ENCODE results near the gene RAN. TPM values are rescaled to one million over a fixed set of nuclear protein-coding genes. Genes with fewer than 3 reads are reported as not detected.

Gene RAN
- total RNA-seq, 1 donor from 2014 or later: 300 TPM

DNA sequence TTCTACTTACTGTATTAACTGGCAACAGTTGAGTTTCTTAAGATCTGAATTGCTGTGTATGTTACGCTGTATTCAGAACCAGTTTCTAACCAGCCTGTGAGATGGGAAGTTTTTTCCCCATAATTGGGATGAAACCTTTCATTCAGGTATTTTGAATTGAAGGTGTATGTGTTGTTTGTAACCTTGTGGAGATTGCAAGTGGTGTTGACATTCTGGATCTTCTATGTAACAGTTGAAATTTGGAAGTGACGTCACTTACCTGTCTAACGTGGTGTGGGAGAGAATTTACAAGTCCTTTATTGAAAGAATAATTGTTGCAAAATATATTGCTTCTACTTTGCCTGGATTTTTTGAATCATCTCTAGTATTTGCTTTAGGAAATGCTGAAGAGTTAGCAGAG lies 5.5 kb downstream of the RAN start:
- Histone ChIP-seq H3K27me3 (ENCODE audit: low read depth) (no peaks in the 10 kb centered on the region), H3K9me3 (no peaks in the 10 kb centered on the region), H3K27ac (no peak overlapping the region), H3K4me3 (no peak overlapping the region), H3K36me3 (peaks cover 46% of the 10 kb centered on the region), H3K4me1 (peaks cover 21% of the 10 kb centered on the region)
- intact Hi-C loops (cut with DNase I): no loop called here
- ATAC-seq (no peak), DNase-seq (no peak)
- TF ChIP-seq, protein P1, sequence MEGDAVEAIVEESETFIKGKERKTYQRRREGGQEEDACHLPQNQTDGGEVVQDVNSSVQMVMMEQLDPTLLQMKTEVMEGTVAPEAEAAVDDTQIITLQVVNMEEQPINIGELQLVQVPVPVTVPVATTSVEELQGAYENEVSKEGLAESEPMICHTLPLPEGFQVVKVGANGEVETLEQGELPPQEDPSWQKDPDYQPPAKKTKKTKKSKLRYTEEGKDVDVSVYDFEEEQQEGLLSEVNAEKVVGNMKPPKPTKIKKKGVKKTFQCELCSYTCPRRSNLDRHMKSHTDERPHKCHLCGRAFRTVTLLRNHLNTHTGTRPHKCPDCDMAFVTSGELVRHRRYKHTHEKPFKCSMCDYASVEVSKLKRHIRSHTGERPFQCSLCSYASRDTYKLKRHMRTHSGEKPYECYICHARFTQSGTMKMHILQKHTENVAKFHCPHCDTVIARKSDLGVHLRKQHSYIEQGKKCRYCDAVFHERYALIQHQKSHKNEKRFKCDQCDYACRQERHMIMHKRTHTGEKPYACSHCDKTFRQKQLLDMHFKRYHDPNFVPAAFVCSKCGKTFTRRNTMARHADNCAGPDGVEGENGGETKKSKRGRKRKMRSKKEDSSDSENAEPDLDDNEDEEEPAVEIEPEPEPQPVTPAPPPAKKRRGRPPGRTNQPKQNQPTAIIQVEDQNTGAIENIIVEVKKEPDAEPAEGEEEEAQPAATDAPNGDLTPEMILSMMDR (IDR thresholded peaks at IDR 0.05): no peak

DNA sequence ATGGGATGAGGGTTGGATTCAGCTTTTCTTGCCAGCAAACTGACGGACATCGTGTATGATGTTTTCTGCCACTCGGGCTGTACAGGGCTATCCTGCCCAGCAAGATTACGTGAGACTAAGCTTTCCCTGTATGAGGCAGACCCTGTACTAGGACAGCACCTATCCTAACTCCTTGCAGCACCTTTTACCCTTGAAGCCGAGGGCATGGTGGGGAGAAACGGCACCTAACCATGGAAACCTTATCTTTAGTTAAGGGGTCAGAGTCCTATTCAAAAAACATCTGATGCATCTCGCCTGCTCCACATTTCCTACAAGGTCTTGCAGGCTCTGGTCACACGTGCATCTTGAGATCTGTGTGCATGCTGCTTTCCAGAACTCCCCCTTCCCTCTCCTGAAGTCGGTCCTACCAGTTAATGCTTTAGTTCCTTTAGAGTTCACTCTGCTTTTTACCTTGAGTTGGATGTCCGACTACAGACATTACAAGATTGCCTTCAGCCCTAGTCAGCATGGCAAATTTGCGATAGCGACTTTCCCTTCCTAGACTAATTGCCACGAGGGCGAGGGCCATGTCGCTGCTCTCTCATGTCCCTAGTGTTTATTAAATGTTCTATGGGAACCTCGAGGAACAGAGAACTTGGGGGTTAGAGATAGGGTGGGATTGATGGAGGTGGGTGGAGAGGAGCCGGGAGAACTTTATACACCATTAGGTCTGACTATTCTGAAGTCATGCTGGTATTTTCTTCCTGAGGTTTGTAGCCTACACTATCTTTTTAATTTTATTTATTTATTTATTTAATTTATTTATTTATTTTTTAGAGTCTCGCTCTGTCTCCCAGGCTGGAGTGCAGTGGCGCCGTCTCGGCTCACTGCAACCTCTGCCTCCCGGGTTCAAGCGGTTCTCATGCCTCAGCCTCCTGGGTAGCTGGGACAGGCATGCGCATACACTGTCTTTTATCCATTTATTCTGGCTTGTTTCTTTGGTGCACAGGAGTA lies 6.6 kb downstream of the RAN start:
- no peak for DNase-seq
- H3K9me3 ChIP-seq: no peaks in the 10 kb centered on the region
- no peak overlapping the region for H3K27ac ChIP-seq
- no peak for ATAC-seq
- H3K4me3 ChIP-seq: no peak overlapping the region
- H3K27me3 ChIP-seq (ENCODE audit: low read depth): no peaks in the 10 kb centered on the region
- H3K4me1 ChIP-seq: peaks cover 12% of the 10 kb centered on the region
- TF ChIP-seq, protein P1 (IDR thresholded peaks at IDR 0.05): no peak
- intact Hi-C loops (cut with DNase I): no loop called here
- peaks cover 40% of the 10 kb centered on the region for H3K36me3 ChIP-seq

DNA sequence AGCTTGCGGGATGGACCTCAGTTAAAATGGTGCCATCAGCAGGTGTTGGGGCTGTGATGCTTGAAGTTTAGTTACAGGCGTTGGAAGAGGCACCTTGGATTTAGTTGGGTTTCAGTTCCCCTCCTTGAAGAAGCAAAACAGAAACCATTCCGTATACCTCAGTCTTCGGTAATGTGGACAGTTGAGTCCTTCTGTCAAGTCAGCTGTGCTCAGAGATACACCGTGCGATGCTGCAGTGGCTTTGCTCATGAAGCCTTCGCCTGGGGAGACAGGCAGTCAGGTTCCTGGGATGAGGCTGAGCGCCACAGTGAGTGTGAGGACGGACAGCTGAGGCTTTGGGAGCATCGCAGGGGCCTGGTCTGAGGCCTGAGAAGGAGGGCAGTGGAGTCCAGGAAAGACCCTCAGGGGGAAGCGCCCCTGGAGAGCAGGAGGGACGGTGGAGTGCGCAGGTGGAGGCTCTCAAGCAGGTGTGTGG lies 7.4 kb downstream of the RAN start:
- H3K36me3 ChIP-seq: peaks cover 32% of the 10 kb centered on the region
- TF ChIP-seq, protein P1 (IDR thresholded peaks at IDR 0.05): no peak
- no peaks in the 10 kb centered on the region for H3K9me3 ChIP-seq
- DNase-seq: no peak
- peaks cover 4% of the 10 kb centered on the region for H3K4me1 ChIP-seq
- H3K4me3 ChIP-seq: no peak overlapping the region
- no peak for ATAC-seq
- intact Hi-C loops (cut with DNase I): no loop called here
- no peaks in the 10 kb centered on the region for H3K27me3 ChIP-seq (ENCODE audit: low read depth)
- H3K27ac ChIP-seq: no peak overlapping the region

DNA sequence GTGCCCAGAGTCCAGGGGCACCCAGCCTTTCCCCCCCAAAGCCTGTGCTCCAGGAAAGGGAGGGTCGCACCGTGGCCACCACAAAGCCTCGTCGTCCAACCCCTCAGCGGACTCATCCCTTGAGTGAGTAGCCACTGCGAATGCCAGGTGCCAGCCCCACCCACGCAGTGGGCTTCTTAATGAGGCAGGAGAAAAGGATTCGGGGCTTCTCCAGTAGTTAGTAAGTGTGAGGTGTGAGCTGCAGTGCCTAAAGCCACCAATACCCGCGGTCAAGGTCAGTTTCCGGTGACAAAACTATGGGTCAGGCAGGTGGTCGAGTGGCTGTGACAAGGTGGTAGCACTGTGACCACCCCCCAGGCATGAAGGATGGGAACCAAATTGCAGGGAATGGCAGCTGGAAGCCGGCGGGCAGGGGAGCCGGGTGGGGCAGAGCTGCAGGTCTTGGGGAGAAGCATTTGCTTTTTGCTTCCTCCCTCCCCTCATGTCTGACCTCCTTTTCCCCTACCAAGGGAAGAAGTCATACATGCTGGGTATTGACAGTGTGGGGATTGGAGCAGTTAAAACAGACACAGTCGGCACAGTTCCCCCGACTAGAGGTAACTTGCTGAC lies 8.0 kb downstream of the RAN start:
- Histone ChIP-seq H3K27ac (no peak overlapping the region), H3K27me3 (ENCODE audit: low read depth) (no peaks in the 10 kb centered on the region), H3K4me1 (no peaks in the 10 kb centered on the region), H3K9me3 (no peaks in the 10 kb centered on the region), H3K4me3 (peak overlapping the region; percentile 22), H3K36me3 (peaks cover 26% of the 10 kb centered on the region)
- ATAC-seq (peak in 1 of 2 donors; percentile 7), DNase-seq (no peak)
- TF ChIP-seq, protein P1 (IDR thresholded peaks at IDR 0.05): no peak
- intact Hi-C loops (cut with DNase I): no loop called here

DNA sequence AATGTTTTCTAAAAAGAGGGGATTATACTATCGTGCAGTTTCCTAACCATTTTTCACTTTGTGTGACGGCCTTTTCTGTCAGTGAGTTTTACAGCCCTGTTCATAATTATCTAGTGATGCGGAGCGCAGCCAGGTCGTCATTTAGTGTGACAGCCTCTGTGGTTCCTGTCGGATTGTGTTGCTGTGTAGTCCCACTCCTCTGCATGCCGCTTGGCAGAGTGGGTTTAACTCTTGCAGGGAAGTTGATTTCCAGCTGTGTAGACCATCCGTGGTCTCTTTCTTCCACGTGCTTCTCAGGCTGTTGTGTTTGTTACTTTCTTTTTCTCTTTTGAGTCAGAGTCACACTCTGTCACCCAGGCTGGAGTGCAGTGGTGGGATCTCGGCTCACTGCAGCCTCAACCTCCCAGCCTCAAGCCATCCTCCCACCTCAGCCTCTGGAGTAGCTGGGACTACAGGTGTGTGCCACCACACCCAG lies 8.6 kb downstream of the RAN start:
- H3K36me3 ChIP-seq: peaks cover 20% of the 10 kb centered on the region
- no peak overlapping the region for H3K27ac ChIP-seq
- H3K9me3 ChIP-seq: no peaks in the 10 kb centered on the region
- intact Hi-C loops (cut with DNase I): no loop called here
- TF ChIP-seq, protein P1 (IDR thresholded peaks at IDR 0.05): no peak
- peak in 1 of 2 donors; percentile 32 for ATAC-seq
- H3K4me1 ChIP-seq: no peaks in the 10 kb centered on the region
- peak overlapping the region; percentile 22 for H3K4me3 ChIP-seq
- H3K27me3 ChIP-seq (ENCODE audit: low read depth): no peaks in the 10 kb centered on the region
- no peak for DNase-seq

Data from lower lobe of right lung (tissue), 2 donors.